Upper lobe of right lung (tissue), 1 donor: ENCODE data around the gene MAP7. TPM values are rescaled to one million over a fixed set of nuclear protein-coding genes. Genes with fewer than 3 reads are reported as not detected.

Experiments used
- ATAC-seq: fragments of 200-7000 bp; cut with Tn5 transposase; one replicate; pipeline ENCODE4 v1.9.1; 2020; ENCODE audit warnings: mild to moderate bottlenecking, moderate library complexity
- DNase-seq: peaks from one replicate; pipeline ENCODE4 v3.0.0-alpha.2; 2020
- H3K27ac ChIP-seq: fragments of 200-600 bp; one replicate; pipeline ENCODE4 v1.8.0; 2022
- H3K27me3 ChIP-seq: fragments of 200-600 bp; one replicate; pipeline ENCODE4 v1.8.0; 2022; ENCODE audit warnings: mild to moderate bottlenecking
- H3K36me3 ChIP-seq: fragments of 200-600 bp; one replicate; pipeline ENCODE4 v1.8.0; 2022
- H3K4me1 ChIP-seq: fragments of 200-600 bp; one replicate; pipeline ENCODE4 v1.8.0; 2022
- H3K4me3 ChIP-seq: fragments of 200-600 bp; one replicate; pipeline ENCODE4 v1.8.0; 2022; ENCODE audit warnings: mild to moderate bottlenecking
- H3K9me3 ChIP-seq: fragments of 200-600 bp; one replicate; pipeline ENCODE4 v1.8.0; 2022
- intact Hi-C: fragments of 100-400 bp; cut with DNase I; formaldehyde crosslinking; loops from one replicate; pipeline ENCODE4 v1.11.0; 2022
- total RNA-seq: library from RNA; stranded (reverse); fragmentation: NEBNext Ultra II Directional; extraction: Animal tissue kit (Norgen Biotek cat#: 25700); gene quantifications from one replicate; pipeline ENCODE4 v1.2.1, GENCODE V29; 2021
- TF ChIP-seq, protein P1 (sequence below): fragments of 200-600 bp; IDR thresholded peaks from one replicate; pipeline ENCODE4 v1.8.0; 2022; ENCODE audit warnings: antibody characterized with exemption
- donor health status: DM: no; HTN: yes; CAD: no; lungs with severe emphysema.

Gene MAP7
- total RNA-seq, 1 donor from 2014 or later, result 23.2 TPM

DNA sequence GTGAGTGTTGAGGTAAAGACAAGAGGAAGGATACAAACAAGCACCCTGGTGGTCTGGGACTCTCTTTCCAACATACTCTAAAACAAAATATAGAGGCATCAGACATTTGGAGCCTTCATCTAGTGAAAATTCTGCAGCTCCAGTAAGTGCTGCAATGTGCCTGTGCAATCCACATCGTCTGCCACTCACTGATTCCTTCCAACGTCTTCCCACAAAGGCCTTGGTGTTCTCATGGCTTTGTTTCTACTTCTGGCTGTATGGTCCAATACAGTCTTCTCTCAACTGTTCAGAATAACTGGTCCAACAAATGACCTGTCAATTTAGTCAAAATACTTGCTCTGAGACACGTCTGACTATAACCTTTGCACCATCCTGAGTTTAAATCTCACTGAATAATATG lies 125.8 kb downstream of the MAP7 start:
- Histone ChIP-seq H3K4me3 (no peak overlapping the region), H3K27me3 (no peaks in the 10 kb centered on the region), H3K36me3 (no peaks in the 10 kb centered on the region), H3K4me1 (no peaks in the 10 kb centered on the region), H3K27ac (no peak overlapping the region), H3K9me3 (no peaks in the 10 kb centered on the region)
- intact Hi-C loops, result no loop called here
- DNase-seq (no peak), ATAC-seq (no peak)
- TF ChIP-seq, protein P1, sequence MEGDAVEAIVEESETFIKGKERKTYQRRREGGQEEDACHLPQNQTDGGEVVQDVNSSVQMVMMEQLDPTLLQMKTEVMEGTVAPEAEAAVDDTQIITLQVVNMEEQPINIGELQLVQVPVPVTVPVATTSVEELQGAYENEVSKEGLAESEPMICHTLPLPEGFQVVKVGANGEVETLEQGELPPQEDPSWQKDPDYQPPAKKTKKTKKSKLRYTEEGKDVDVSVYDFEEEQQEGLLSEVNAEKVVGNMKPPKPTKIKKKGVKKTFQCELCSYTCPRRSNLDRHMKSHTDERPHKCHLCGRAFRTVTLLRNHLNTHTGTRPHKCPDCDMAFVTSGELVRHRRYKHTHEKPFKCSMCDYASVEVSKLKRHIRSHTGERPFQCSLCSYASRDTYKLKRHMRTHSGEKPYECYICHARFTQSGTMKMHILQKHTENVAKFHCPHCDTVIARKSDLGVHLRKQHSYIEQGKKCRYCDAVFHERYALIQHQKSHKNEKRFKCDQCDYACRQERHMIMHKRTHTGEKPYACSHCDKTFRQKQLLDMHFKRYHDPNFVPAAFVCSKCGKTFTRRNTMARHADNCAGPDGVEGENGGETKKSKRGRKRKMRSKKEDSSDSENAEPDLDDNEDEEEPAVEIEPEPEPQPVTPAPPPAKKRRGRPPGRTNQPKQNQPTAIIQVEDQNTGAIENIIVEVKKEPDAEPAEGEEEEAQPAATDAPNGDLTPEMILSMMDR, result no peak

DNA sequence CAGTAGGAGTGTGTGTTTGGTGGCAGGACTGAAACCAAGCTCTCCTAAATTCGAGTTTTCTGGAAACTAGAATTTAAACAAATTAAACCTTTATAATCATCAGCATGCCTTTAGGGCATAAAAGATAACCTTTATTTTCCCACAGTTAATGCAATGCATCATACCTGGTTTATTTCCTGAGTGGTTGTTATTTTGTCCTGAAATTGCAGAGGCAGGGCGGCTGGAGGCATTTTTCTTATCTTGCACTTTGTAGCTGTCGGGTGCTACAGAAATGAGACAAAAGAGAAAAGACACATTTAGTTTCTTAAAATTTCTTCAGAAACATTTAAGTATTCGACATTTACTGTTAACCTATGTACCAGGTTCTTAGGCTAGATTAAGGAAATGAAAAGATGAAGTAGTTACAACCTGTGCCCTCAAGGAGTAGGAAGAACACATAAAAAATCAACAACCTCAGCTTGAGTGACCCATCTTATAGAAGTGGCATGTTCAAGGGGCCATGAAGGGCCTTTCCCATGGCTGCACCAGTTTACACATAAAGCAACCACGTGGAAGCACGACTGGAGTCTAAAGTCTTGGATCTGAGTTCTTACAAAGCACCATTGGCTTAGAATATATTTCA lies 128.6 kb downstream of the MAP7 start:
- TF ChIP-seq, protein P1, result no peak
- no peaks in the 10 kb centered on the region for H3K27me3 ChIP-seq
- ATAC-seq (peak; percentile 27), DNase-seq (no peak)
- H3K27ac ChIP-seq, result no peak overlapping the region
- intact Hi-C loops, result no loop called here
- no peak overlapping the region for H3K4me3 ChIP-seq
- H3K9me3 ChIP-seq, result no peaks in the 10 kb centered on the region
- no peaks in the 10 kb centered on the region for H3K4me1 ChIP-seq
- H3K36me3 ChIP-seq, result no peaks in the 10 kb centered on the region

GRCh38 chr6:136420853-136421252 lies 129.4 kb downstream of the MAP7 start:
- DNase-seq (no peak), ATAC-seq (no peak)
- Histone ChIP-seq H3K36me3 (no peaks in the 10 kb centered on the region), H3K4me1 (no peaks in the 10 kb centered on the region), H3K27ac (no peak overlapping the region), H3K27me3 (no peaks in the 10 kb centered on the region), H3K4me3 (no peak overlapping the region), H3K9me3 (no peaks in the 10 kb centered on the region)
- TF ChIP-seq, protein P1, result no peak
- intact Hi-C loops, result no loop called here

DNA sequence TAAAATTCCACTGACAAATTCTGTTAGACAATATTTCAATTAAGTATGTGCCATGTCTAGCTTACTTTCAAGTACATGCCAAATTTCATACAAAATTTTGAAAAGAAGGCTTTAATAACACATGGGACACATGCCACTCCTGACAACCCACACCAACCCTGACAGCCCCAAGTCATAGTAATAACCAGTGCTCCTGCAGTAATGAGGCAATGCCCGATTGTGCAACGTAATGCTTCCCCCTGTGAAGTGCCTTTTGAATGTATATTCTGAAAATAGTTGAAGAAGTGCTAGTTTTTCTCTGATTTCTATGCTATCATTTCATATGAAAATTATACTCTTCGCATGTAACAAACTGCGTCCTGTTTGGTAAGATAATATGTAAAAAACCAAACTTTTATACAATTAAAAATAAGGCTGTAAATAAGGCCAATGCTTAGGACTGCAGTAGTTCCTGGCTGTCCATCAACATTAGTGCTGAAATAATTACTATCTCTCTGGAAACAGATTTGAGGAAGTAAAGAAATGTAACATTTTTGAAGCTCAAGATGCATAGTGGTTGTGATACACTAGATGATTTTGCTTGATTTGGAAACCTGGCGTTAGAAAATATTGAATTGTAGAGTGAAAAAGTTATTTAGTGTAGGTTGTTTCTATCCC lies 134.7 kb downstream of the MAP7 start:
- H3K4me3 ChIP-seq, result no peak overlapping the region
- TF ChIP-seq, protein P1, result no peak
- no peaks in the 10 kb centered on the region for H3K4me1 ChIP-seq
- ATAC-seq (peak; percentile 75), DNase-seq (no peak)
- intact Hi-C loops, result no loop called here
- H3K27me3 ChIP-seq, result no peaks in the 10 kb centered on the region
- H3K36me3 ChIP-seq, result no peaks in the 10 kb centered on the region
- no peak overlapping the region for H3K27ac ChIP-seq
- H3K9me3 ChIP-seq, result no peaks in the 10 kb centered on the region

DNA sequence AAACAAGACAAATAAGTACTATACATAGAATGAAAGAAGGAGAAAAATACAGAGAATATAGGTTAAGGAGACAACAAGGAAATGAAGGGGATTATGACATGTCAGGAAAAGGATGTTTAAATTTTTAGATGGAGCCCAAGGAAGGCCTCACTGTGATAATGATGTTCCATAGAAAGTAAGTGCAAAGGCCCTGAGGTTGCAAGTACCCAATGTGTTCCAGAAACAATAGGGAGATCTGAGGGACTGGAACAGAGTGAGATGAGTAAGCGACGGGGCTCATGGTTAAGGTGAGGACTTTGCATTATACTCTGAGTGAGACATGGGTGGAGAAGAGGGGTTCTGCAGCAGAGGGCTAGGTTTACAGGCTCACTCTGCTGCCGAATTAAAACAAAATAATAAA lies 137.8 kb downstream of the MAP7 start:
- TF ChIP-seq, protein P1, result no peak
- no peak overlapping the region for H3K4me3 ChIP-seq
- H3K36me3 ChIP-seq, result no peaks in the 10 kb centered on the region
- DNase-seq (no peak), ATAC-seq (no peak)
- no peaks in the 10 kb centered on the region for H3K9me3 ChIP-seq
- H3K4me1 ChIP-seq, result no peaks in the 10 kb centered on the region
- intact Hi-C loops, result no loop called here
- no peaks in the 10 kb centered on the region for H3K27me3 ChIP-seq
- no peak overlapping the region for H3K27ac ChIP-seq
